ENCODE data around the gene NT5C3A. TPM values are rescaled to one million over a fixed set of nuclear protein-coding genes. Genes with fewer than 3 reads are reported as not detected.
A peak's percentile ranks its signal among the peaks of the same experiment; 100 is the strongest.

The NT5C3A gene
- total and polyA plus RNA-seq, 9 of the 15 experiments (the other 6 are each of a cell fraction or from before 2014, with no cell fraction given), result 18.6 to 60.1 (median 40.0) TPM

DNA sequence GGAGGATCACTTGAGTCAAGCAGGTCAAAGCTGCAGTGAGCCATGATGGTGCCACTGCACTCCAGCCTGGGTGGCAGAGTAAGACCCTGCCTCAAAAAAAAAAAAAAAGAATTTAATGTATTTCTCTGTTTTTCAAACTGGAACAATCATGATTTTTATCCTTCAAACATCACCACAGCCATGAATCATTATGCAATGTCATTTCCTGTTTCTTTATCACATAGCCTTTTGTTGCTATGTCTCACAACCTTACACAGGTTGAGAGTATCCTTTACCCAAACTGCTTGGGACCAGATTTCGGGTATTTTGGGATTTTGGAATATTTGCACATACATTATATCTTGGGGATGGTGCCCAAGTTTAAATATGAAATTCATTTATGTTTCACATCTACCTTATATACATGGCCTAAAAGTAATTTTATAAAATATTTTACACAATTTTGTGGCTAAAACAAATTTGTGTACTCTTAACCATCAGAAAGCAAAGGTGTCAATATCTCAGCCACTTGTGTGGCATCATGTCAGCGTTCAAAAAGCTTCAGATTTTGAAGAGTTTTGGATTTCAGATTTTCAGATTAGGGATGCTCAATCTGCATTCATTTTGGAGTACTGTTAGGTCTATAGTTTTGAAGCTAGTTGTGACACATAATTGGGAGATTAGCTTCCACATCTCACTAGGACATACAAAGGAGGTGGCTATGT, 8.2 kb downstream of the NT5C3A start (continued):
- TF ChIP-seq ZNF518B (CRISPR knock-in tag; IDR thresholded peaks at IDR 0.05) (no peak), FOXP4 (CRISPR knock-in tag; IDR thresholded peaks at IDR 0.05; ENCODE audit: borderline replicate concordance) (no peak), RUNX1 (IDR thresholded peaks at IDR 0.05; ENCODE audit: low read depth) (no peak), GATAD2A (IDR thresholded peaks at IDR 0.05) (no peak), NFRKB (IDR thresholded peaks at IDR 0.05; ENCODE audit: low read depth) (no peak), ZNF76 (CRISPR knock-in tag; IDR thresholded peaks at IDR 0.05; ENCODE audit: borderline replicate concordance) (no peak), CUX1 (CRISPR knock-in tag; IDR thresholded peaks at IDR 0.05) (0 out of 2 replicates have a peak, but pooled peaks have one; percentile 27), CLOCK (CRISPR knock-in tag; IDR thresholded peaks at IDR 0.05; ENCODE audit: borderline replicate concordance) (no peak), ZNF239 (CRISPR knock-in tag; IDR thresholded peaks at IDR 0.05) (no peak)
- TF ChIP-seq, protein P1, sequence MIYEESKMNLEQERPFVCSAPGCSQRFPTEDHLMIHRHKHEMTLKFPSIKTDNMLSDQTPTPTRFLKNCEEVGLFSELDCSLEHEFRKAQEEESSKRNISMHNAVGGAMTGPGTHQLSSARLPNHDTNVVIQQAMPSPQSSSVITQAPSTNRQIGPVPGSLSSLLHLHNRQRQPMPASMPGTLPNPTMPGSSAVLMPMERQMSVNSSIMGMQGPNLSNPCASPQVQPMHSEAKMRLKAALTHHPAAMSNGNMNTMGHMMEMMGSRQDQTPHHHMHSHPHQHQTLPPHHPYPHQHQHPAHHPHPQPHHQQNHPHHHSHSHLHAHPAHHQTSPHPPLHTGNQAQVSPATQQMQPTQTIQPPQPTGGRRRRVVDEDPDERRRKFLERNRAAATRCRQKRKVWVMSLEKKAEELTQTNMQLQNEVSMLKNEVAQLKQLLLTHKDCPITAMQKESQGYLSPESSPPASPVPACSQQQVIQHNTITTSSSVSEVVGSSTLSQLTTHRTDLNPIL (CRISPR knock-in tag; IDR thresholded peaks at IDR 0.05), result no peak
